Measurements from ENCODE around the gene YTHDF1. TPM values are rescaled to one million over a fixed set of nuclear protein-coding genes. Genes with fewer than 3 reads are reported as not detected.

Gene YTHDF1
- total and polyA plus RNA-seq, 2 of the 8 experiments (the other 6 are each of a cell fraction or from before 2014, with no cell fraction given): 32.8 to 66.0 TPM

- no peak for TF ChIP-seq SRF (IDR thresholded peaks at IDR 0.05; ENCODE audit: low read depth, low read length)
- no peak for TF ChIP-seq NANOG (IDR thresholded peaks at IDR 0.05; ENCODE audit: insufficient read depth, low read depth, low read length, poor library complexity, severe bottlenecking)
- no peak for TF ChIP-seq TCF12 (IDR thresholded peaks at IDR 0.05; ENCODE audit: low read depth, low read length)
These were observed 46.2 kb downstream of the YTHDF1 start (continued) for GRCh38 chr20:63169681-63170080.

Data from H1 (cell line).